Right ventricle myocardium inferior (tissue), 1 donor: ENCODE data around the gene PRKCE. TPM values are rescaled to one million over a fixed set of nuclear protein-coding genes. Genes with fewer than 3 reads are reported as not detected.

ENCODE experiments used
- ATAC-seq: fragments of 200-7000 bp; cut with Tn5 transposase; one replicate; pipeline ENCODE4 v1.9.1; 2020; ENCODE audit warnings: mild to moderate bottlenecking, moderate library complexity
- DNase-seq: peaks from one replicate; pipeline ENCODE4 v3.0.0; 2021; ENCODE audit errors: missing footprints
- intact Hi-C: fragments of 100-400 bp; cut with DNase I; formaldehyde crosslinking; loops from one replicate; pipeline ENCODE4 v1.11.0; 2022
- total RNA-seq: library from RNA; stranded (reverse); fragmentation: NEBNext Ultra II Directional; extraction: Animal tissue kit (Norgen Biotek cat#: 25700); gene quantifications from one replicate; pipeline ENCODE4 v1.2.1, GENCODE V29; 2021
- donor health status: DM: no; HTN: yes; CAD: no; lungs with severe emphysema.

The PRKCE gene
- total RNA-seq, 1 donor from 2014 or later: 17.8 TPM

GRCh38 chr2:45962177-45962921 lies 310.9 kb downstream of the PRKCE start:
- intact Hi-C loops: no loop called here
- no peak for DNase-seq
- peak; percentile 74 for ATAC-seq

DNA sequence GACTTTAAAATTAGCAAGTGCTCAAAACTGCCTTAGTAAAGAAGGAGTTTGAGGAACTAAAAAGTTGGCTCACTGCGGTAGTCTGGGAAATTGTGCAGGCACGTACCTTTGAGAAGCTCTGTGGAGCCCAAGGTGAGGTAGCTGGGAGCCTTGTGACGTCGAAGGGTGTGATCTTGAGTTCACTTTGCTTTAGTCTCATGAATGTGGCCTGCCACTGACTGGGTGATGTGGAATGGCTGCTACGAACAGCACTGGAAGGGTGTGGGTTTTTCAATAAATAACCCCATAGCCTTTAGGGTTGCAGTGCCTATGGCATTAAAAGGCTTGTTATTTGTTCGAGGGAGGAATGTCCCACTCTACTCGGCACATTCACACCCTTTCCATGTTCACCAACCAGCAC lies 312.3 kb downstream of the PRKCE start:
- ATAC-seq (no peak), DNase-seq (no peak)

GRCh38 chr2:45964223-45964841 lies 312.9 kb downstream of the PRKCE start:
- intact Hi-C loops: no loop called here
- ATAC-seq: no peak
- DNase-seq: no peak

More for the DNA sequence above, 312.3 kb downstream of the PRKCE start:
- intact Hi-C loops: no loop called here

- ATAC-seq (no peak), DNase-seq (no peak)
- intact Hi-C loops: no loop called here
Measured at GRCh38 chr2:45964906-45965305, 313.4 kb downstream of the PRKCE start.

DNA sequence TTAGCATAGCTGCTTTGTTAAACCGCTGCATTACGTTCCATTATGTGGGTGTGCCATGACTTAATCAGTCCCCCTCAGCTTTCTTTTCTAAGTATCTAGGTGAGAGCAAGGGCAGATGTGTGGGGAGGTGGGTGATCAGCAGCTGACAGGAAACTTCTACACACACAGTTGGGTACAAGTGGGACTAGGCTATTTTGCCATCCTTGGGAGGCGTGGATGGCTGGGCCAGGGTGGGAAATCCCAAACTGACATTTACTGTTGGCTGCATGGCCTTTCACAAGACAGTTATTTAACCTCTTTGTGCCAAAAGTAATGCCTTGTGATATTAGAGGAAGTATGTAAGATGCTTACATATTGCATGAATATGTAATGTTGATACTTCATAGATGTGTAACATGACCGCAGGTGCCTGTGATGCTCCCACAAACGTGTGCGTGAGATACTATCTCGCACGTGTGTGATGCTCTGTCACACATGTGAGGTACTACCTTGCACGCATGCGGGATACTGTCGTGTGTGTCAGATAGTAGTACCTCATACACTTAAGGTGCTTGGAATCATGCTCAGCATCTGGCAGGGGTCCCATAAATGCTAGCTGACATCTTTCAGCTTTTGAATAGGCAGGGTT lies 314.5 kb downstream of the PRKCE start:
- intact Hi-C loops: no loop called here
- DNase-seq: no peak

DNA sequence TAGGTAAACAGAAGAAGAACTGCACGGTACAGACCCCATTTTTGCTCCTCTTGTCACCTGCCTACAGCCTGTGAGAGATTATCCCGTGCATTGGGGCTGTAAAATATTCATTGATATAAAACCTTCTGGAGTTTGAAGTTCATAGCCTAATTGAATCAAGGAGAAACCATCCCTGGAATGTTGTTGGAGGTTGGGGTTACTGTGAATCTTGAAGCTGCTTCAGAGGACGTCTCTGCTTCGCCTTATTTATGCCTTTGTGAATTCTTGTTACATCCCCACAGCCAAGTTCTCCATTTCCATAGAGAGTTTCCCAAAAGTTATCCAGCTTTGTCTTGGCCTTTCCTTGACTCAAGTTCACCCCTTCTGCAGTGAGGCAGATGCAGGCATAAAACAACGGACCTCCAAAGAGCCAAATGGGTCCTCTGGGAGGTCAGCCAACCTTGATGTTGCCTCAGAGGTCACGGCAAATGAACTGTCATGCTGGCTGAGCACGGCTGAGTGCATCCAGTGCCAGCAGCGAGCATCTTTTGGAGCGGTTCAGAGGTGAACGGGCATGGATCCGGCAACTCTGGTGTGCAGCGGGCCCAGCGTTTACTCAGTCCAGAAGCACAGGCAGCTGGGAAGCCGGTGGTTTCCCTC lies 317.6 kb downstream of the PRKCE start:
- intact Hi-C loops: no loop called here
- no peak for ATAC-seq
- no peak for DNase-seq

More for the DNA sequence above, 314.5 kb downstream of the PRKCE start:
- no peak for ATAC-seq

GRCh38 chr2:45973426-45973825 lies 322.0 kb downstream of the PRKCE start:
- DNase-seq (no peak), ATAC-seq (no peak)
- intact Hi-C loops: no loop called here

GRCh38 chr2:45974056-45974455 lies 322.6 kb downstream of the PRKCE start:
- no peak for DNase-seq
- no peak for ATAC-seq
- intact Hi-C loops: no loop called here

GRCh38 chr2:45974762-45975408 lies 323.4 kb downstream of the PRKCE start:
- no peak for ATAC-seq
- intact Hi-C loops: no loop called here
- DNase-seq: no peak

GRCh38 chr2:45975752-45976517 lies 324.5 kb downstream of the PRKCE start:
- intact Hi-C loops: no loop called here
- ATAC-seq (no peak), DNase-seq (no peak)

DNA sequence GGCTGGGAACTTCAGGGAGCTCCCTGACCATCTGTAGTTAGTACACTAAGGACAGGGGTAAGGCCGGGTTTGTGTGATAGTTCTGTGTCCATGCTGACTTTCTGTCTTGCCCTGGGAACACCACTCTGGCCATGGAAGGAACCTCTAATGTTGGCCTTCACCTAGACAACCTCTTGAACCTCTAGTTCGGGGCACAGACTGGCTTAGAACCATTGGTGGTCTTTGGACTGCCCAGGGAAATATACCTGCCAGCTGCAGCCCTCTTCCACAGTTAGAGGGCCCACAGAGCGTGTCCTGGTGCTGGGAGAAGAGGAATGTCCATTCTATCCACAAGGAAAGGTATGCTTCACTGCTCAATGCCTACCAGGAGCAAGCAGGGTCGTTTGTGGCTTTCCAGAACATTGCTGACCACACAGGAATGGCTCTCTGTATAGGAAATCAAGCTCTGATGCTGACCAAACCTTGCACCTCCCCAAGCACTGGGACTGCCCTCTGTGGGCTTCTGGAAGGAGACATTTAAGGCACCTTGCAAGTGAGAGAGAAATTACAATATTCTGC lies 326.9 kb downstream of the PRKCE start:
- intact Hi-C loops: no loop called here
- no peak for ATAC-seq
- DNase-seq: no peak

DNA sequence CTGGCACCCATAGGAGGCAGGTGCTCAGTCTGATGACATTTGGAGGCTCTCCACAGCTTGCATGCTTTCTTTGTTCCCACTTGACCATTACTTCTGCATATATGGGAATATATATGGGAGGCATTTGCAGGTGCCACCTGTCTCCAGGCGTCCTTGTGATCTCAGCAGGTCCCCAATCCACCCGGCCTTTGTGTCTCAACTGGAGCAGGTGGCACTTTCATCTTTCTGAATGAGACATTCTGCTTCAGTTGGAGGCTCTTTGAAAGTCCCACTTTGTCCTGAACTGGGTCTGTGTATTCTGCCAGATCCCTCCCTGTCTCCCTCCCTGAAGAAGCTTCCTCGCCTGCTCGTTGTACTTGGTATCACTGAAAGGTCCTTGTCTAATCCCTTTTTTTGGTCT lies 327.6 kb downstream of the PRKCE start:
- no peak for ATAC-seq
- intact Hi-C loops: no loop called here
- no peak for DNase-seq

DNA sequence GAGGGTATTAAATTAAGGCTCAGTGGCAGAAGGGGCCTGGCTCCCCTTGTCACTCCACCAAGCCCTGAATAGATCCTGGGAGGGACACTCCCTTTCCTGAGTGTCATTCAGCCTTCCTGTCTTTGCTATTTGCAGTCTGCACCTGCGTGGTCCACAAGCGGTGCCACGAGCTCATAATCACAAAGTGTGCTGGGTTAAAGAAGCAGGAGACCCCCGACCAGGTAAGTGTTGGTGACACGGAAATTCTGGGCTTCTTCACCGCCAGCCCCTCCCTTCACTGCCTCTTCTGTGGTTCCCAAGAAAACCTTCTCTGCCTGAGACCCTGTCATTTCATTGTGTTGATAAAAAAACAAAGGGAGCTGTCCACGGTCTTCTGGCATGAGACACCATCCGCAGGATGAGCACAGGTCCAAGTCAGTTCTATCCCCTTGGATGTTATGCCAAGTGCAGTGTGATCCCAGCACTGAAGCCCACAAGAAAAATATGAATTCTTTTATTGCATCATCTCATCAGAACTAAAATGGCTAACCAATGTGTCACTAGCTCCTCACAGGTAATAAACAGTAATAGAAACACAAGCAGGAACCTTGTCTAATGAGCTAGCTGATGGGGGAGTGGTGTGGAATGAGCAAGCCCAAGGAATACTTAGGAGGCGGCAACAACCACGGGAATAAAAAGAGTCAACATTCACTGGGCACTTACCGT lies 328.8 kb downstream of the PRKCE start:
- no peak for ATAC-seq
- no peak for DNase-seq
- intact Hi-C loops: no loop called here

GRCh38 chr2:45981384-45981930 lies 330.0 kb downstream of the PRKCE start:
- intact Hi-C loops: no loop called here
- DNase-seq: no peak
- ATAC-seq: no peak

GRCh38 chr2:45982096-45982495 lies 330.6 kb downstream of the PRKCE start:
- ATAC-seq (no peak), DNase-seq (no peak)
- intact Hi-C loops: no loop called here

GRCh38 chr2:45983213-45983612 lies 331.7 kb downstream of the PRKCE start:
- DNase-seq: no peak
- no peak for ATAC-seq
- intact Hi-C loops: no loop called here

GRCh38 chr2:45984366-45984765 lies 332.9 kb downstream of the PRKCE start:
- intact Hi-C loops: no loop called here
- ATAC-seq: no peak
- DNase-seq: peak; percentile 40
